IMR-90 (cell line): ENCODE data around the gene OR5F1. TPM values are rescaled to one million over a fixed set of nuclear protein-coding genes. Genes with fewer than 3 reads are reported as not detected.

Experiments
- ATAC-seq: fragments of 200-7000 bp; cut with Tn5 transposase; 2 replicates; pipeline ENCODE4 v1.9.1; 2020; ENCODE audit warnings: low read depth, mild to moderate bottlenecking, moderate library complexity
- Bru-seq: library from RNA; stranded (reverse); fragments of 400-500 nt; gene quantifications from one replicate; lab custom pipeline; 2021; lab: Mats Ljungman, UMichigan
- BruChase-seq, 2 experiments: library from RNA; stranded (reverse); fragments of 400-500 nt; gene quantifications; one replicate each; lab custom pipeline; 2021; lab: Mats Ljungman, UMichigan
- BruUV-seq: library from RNA; stranded (reverse); fragments of 400-500 nt; replicated peaks from 2 replicates; lab custom pipeline; 2021; lab: Mats Ljungman, UMichigan
- CTCF ChIA-PET: fragments of 300-600 bp; formaldehyde crosslinking; extraction: SDS; loops from one replicate; lab custom pipeline; 2021; ENCODE audit warnings: antibody characterized with exemption; lab: Yijun Ruan, JAX
- POLR2A ChIA-PET: fragments of 300-600 bp; sonication (Branson Sonifier 250); formaldehyde crosslinking; loops from one replicate; lab custom pipeline; 2022; ENCODE audit warnings: antibody characterized with exemption; ENCODE audit not compliant: unreplicated experiment; lab: Charles Lee
- DNase-seq: peaks from one replicate; pipeline ENCODE4 v3.0.0; 2013
- H2AFZ ChIP-seq: replicated peaks from 2 replicates; pipeline ENCODE3; 2013; ENCODE audit warnings: low read length, mild to moderate bottlenecking; ENCODE audit not compliant: poor library complexity
- H2AK5ac ChIP-seq: 2 replicates; pipeline ENCODE4 v1.6.1; 2013; ENCODE audit warnings: low read depth, low read length, inconsistent platforms
- H2AK9ac ChIP-seq: replicated peaks from 2 replicates; pipeline ENCODE3; 2013; ENCODE audit warnings: mild to moderate bottlenecking, low read depth, low read length, moderate library complexity; ENCODE audit not compliant: poor library complexity
- H2BK120ac ChIP-seq: 2 replicates; pipeline ENCODE4 v1.6.1; 2013; ENCODE audit warnings: low read depth, low read length, inconsistent platforms
- H2BK15ac ChIP-seq: 3 replicates; pipeline ENCODE4 v1.6.1; 2013; ENCODE audit warnings: low read depth, low read length, inconsistent platforms
- H2BK20ac ChIP-seq: 2 replicates; pipeline ENCODE4 v1.6.1; 2013; ENCODE audit warnings: low read depth, mild to moderate bottlenecking, inconsistent platforms, low read length, moderate library complexity
- H2BK5ac ChIP-seq: 2 replicates; pipeline ENCODE4 v1.6.1; 2013; ENCODE audit warnings: mild to moderate bottlenecking, low read depth, low read length, inconsistent platforms; ENCODE audit not compliant: poor library complexity, severe bottlenecking
- H3K14ac ChIP-seq: replicated peaks from 2 replicates; pipeline ENCODE4 v1.6.1; 2013; ENCODE audit warnings: low read depth, low read length, inconsistent platforms
- H3K18ac ChIP-seq: 2 replicates; pipeline ENCODE4 v1.6.1; 2013; ENCODE audit warnings: low read depth, low read length, control low read depth
- H3K23ac ChIP-seq: 2 replicates; pipeline ENCODE4 v1.6.1; 2013; ENCODE audit warnings: low read depth, low read length, inconsistent platforms
- H3K27ac ChIP-seq: 2 replicates; pipeline ENCODE4 v1.5.1; 2013; ENCODE audit warnings: mild to moderate bottlenecking, control low read depth, low read length; ENCODE audit not compliant: insufficient read depth
- H3K27me3 ChIP-seq: 2 replicates; pipeline ENCODE4 v1.6.1; 2013; ENCODE audit warnings: low read length; ENCODE audit not compliant: control insufficient read depth, insufficient read depth
- H3K36me3 ChIP-seq: 2 replicates; pipeline ENCODE4 v1.6.1; 2013; ENCODE audit warnings: low read length, mixed read lengths; ENCODE audit not compliant: control insufficient read depth, insufficient read depth
- H3K4ac ChIP-seq: 2 replicates; pipeline ENCODE4 v1.6.1; 2013; ENCODE audit warnings: low read depth, low read length, inconsistent platforms
- H3K4me1 ChIP-seq: 2 replicates; pipeline ENCODE4 v1.6.1; 2013; ENCODE audit warnings: low read length, mixed read lengths; ENCODE audit not compliant: control insufficient read depth, insufficient read depth
- H3K4me2 ChIP-seq: 2 replicates; pipeline ENCODE4 v1.6.1; 2013; ENCODE audit warnings: low read depth, mild to moderate bottlenecking, control low read depth, low read length, moderate library complexity
- H3K4me3 ChIP-seq: 2 replicates; pipeline ENCODE4 v1.5.1; 2013; ENCODE audit warnings: low read depth, mild to moderate bottlenecking, control low read depth, low read length, moderate library complexity; ENCODE audit not compliant: insufficient read depth
- H3K56ac ChIP-seq: 2 replicates; pipeline ENCODE4 v1.6.1; 2013; ENCODE audit warnings: low read length, inconsistent platforms; ENCODE audit not compliant: insufficient read depth; ENCODE audit errors: extremely low read depth
- H3K79me1 ChIP-seq, 2 experiments: 2 replicates each; pipeline ENCODE4 v1.6.1; 2013; ENCODE audit warnings: low read length in 2 of 2, inconsistent platforms in 1 of 2, low read depth in 1 of 2
- H3K9ac ChIP-seq: 2 replicates; pipeline ENCODE4 v1.6.1; 2013; ENCODE audit warnings: low read depth, low read length, control low read depth
- H3K9me1 ChIP-seq: 2 replicates; pipeline ENCODE4 v1.6.1; 2013; ENCODE audit warnings: low read length, inconsistent platforms; ENCODE audit not compliant: insufficient read depth
- H3K9me3 ChIP-seq: 2 replicates; pipeline ENCODE4 v1.6.1; 2013; ENCODE audit warnings: low read length; ENCODE audit not compliant: control insufficient read depth, insufficient read depth
- H4K20me1 ChIP-seq: 2 replicates; pipeline ENCODE4 v1.6.1; 2013; ENCODE audit warnings: low read length, inconsistent platforms; ENCODE audit not compliant: insufficient read depth
- H4K5ac ChIP-seq: 2 replicates; pipeline ENCODE4 v1.6.1; 2013; ENCODE audit warnings: mild to moderate bottlenecking, low read depth, low read length, control low read depth
- H4K8ac ChIP-seq, 2 experiments: 2 replicates each; pipeline ENCODE4 v1.6.1; 2013; ENCODE audit warnings: low read depth in 2 of 2, low read length in 2 of 2, control low read depth in 1 of 2, inconsistent platforms in 1 of 2
- H4K91ac ChIP-seq: 2 replicates; pipeline ENCODE4 v1.6.1; 2013; ENCODE audit warnings: low read depth, low read length, inconsistent platforms; ENCODE audit not compliant: insufficient read depth
- BHLHE40 ChIP-seq: fragments of 150-350 bp; IDR thresholded peaks from 2 replicates; pipeline ENCODE4 v1.6.1; 2016; ENCODE audit warnings: mild to moderate bottlenecking, low read depth, low read length
- CEBPB ChIP-seq: IDR thresholded peaks from 2 replicates; pipeline ENCODE4 v1.6.1; 2012; ENCODE audit warnings: low read depth, low read length, improper control_type of control experiment
- CHD1 ChIP-seq: IDR thresholded peaks from 2 replicates; pipeline ENCODE4 v1.6.1; 2012; ENCODE audit warnings: low read depth, low read length, improper control_type of control experiment
- CTCF ChIP-seq: conservative IDR thresholded peaks from 2 replicates; pipeline ENCODE4 v1.5.1; 2012; ENCODE audit warnings: mild to moderate bottlenecking, low read depth, low read length, improper control_type of control experiment
- FOS ChIP-seq: fragments of 150-350 bp; IDR thresholded peaks from 2 replicates; pipeline ENCODE4 v1.6.1; 2016; ENCODE audit warnings: low read depth, low read length
- MAFK ChIP-seq: IDR thresholded peaks from 2 replicates; pipeline ENCODE4 v1.6.1; 2012; ENCODE audit warnings: low read depth, low read length, improper control_type of control experiment
- MAZ ChIP-seq: IDR thresholded peaks from 2 replicates; pipeline ENCODE4 v1.6.1; 2012; ENCODE audit warnings: low read depth, mild to moderate bottlenecking, low read length, improper control_type of control experiment, moderate library complexity, borderline replicate concordance
- MXI1 ChIP-seq: IDR thresholded peaks from 2 replicates; pipeline ENCODE4 v1.6.1; 2012; ENCODE audit warnings: low read depth, mild to moderate bottlenecking, low read length, moderate library complexity, borderline replicate concordance
- NFE2L2 ChIP-seq: fragments of 150-350 bp; IDR thresholded peaks from 2 replicates; pipeline ENCODE4 v1.6.1; 2016; ENCODE audit warnings: low read depth, mild to moderate bottlenecking, low read length
- POLR2A ChIP-seq: IDR thresholded peaks from 2 replicates; pipeline ENCODE4 v1.6.1; 2012; ENCODE audit warnings: mild to moderate bottlenecking, low read depth, low read length
- RAD21 ChIP-seq: IDR thresholded peaks from 2 replicates; pipeline ENCODE4 v1.6.1; 2012; ENCODE audit warnings: low read length, improper control_type of control experiment
- RCOR1 ChIP-seq: IDR thresholded peaks from 2 replicates; pipeline ENCODE4 v1.6.1; 2012; ENCODE audit warnings: mild to moderate bottlenecking, low read length, improper control_type of control experiment; ENCODE audit not compliant: insufficient replicate concordance
- RFX5 ChIP-seq: IDR thresholded peaks from 2 replicates; pipeline ENCODE4 v1.8.0; 2012; ENCODE audit warnings: low read depth, mild to moderate bottlenecking, low read length, moderate library complexity
- SMC3 ChIP-seq: fragments of 150-350 bp; IDR thresholded peaks from 2 replicates; pipeline ENCODE4 v1.6.1; 2016; ENCODE audit warnings: low read depth, mild to moderate bottlenecking, antibody characterized with exemption, low read length, moderate library complexity
- USF2 ChIP-seq: fragments of 150-350 bp; IDR thresholded peaks from 2 replicates; pipeline ENCODE4 v1.6.1; 2017; ENCODE audit warnings: mild to moderate bottlenecking, antibody characterized with exemption, low read length, low read depth
- WGBS, 2 experiments: methylation state at CpG; one replicate each; pipeline versions ENCODE4 v1.1.5 to v1.1.7; 2013; ENCODE audit warnings: missing lambda C conversion rate in 2 of 2; ENCODE audit not compliant: insufficient read length in 1 of 2; ENCODE audit errors: extremely low coverage in 2 of 2; 5-methylcytosine and 5-hydroxymethylcytosine counted together
- dilution Hi-C: fragments of 300-500 bp; cut with HindIII; formaldehyde crosslinking; loops from one replicate; pipeline ENCODE4 v1.14.3; 2018; ENCODE audit warnings: low sequenced_read_pairs; ENCODE audit not compliant: unreplicated experiment
- in situ Hi-C: fragments of 300-500 bp; cut with MboI; formaldehyde crosslinking; loops from 3 replicates; pipeline ENCODE4 v1.14.3; 2019; ENCODE audit warnings: low sequenced_read_pairs, inconsistent platforms, mixed read lengths
- intact Hi-C: fragments of 100-400 bp; cut with micrococcal nuclease; formaldehyde crosslinking; loops from 2 replicates; pipeline ENCODE4 v1.10.0; 2022
- long read RNA-seq: library from polyadenylated mRNA; unstranded; transcript quantifications from one replicate; pipeline ENCODE4 v2.0.0, GENCODE V29; 2021; ENCODE audit not compliant: unreplicated experiment
- polyA plus RNA-seq, 3 experiments: library from polyadenylated mRNA; depleted of rRNA; stranded (reverse); fragments of >200 nt; gene quantifications; 2 replicates each; pipeline ENCODE4 v1.2.3, GENCODE V29; 2012; ENCODE audit warnings: low replicate concordance in 1 of 3
- total RNA-seq: library from RNA; depleted of rRNA; stranded (reverse); fragments of >200 nt; gene quantifications from 2 replicates; pipeline ENCODE4 v1.2.3, GENCODE V29; 2012; rRNA removed
- TF ChIP-seq, protein P1 (sequence below): fragments of 150-350 bp; IDR thresholded peaks from 2 replicates; pipeline ENCODE4 v1.6.1; 2016; ENCODE audit warnings: low read depth, mild to moderate bottlenecking, low read length, moderate library complexity, borderline replicate concordance

Gene OR5F1
- total RNA-seq: not detected in 2 replicates
- not detected in 2 replicates for polyA plus RNA-seq (2012; rRNA removed)
- polyA plus RNA-seq (2012; cell fraction: cytosol; rRNA removed): not detected in 2 replicates
- polyA plus RNA-seq (2012; cell fraction: nucleus; rRNA removed; ENCODE audit: low replicate concordance): not detected in 2 replicates
- not detected for Bru-seq, nascent RNA
- BruChase-seq, experiment 1, labeled RNA remaining after a 6-hour chase: not detected
- BruChase-seq, experiment 2, labeled RNA remaining after a 2-hour chase: not detected
- long read RNA-seq: 0 reads

GRCh38 chr11:55994525-55994924 lies at the start of gene OR5F1:
Gene OR5F1, minus strand, starts transcription at chr11:55994625. Its CDS starts 0 bp downstream, at chr11:55994625.
- Histone ChIP-seq H3K9me3 (no peaks in the 10 kb centered on the region; the same call in 1 of the 2 replicates), H4K20me1 (no peaks in the 10 kb centered on the region), H2BK15ac (no peak within 1 kb of the TSS), H2AK5ac (no peak within 1 kb of the TSS), H3K23ac (no peak within 1 kb of the TSS), H3K27ac (no peak within 1 kb of the TSS), H3K36me3 (no peaks in the 10 kb centered on the region), H3K27me3 (no peaks in the 10 kb centered on the region), H3K14ac (no peak within 1 kb of the TSS), H3K79me1 (no peaks in the 10 kb centered on the region), H3K56ac (no peak within 1 kb of the TSS), H4K8ac (no peak within 1 kb of the TSS), H4K5ac (no peak within 1 kb of the TSS), H2AK9ac (no peak within 1 kb of the TSS), H3K18ac (no peak within 1 kb of the TSS), H2AFZ (no peak within 1 kb of the TSS), H3K9ac (no peak within 1 kb of the TSS), H3K4me1 (no peaks in the 10 kb centered on the region), H3K9me1 (no peaks in the 10 kb centered on the region), H3K4ac (no peak within 1 kb of the TSS), H4K91ac (no peak within 1 kb of the TSS), H3K4me2 (no peak within 1 kb of the TSS), H2BK120ac (no peak within 1 kb of the TSS), H2BK20ac (no peak within 1 kb of the TSS), H3K4me3 (no peak within 1 kb of the TSS), H2BK5ac (no peak within 1 kb of the TSS)
- CTCF ChIA-PET: no interaction called here
- WGBS, 2 experiments: no CpG with 5 or more reads among the region's 2 CpGs
- dilution Hi-C loops: no loop called here
- ATAC-seq (no peak), DNase-seq (no peak)
- in situ Hi-C loops: no loop called here
- intact Hi-C loops: no loop called here
- POLR2A ChIA-PET: no interaction called here
- TF ChIP-seq MAFK (no peak), RCOR1 (no peak), RAD21 (no peak), FOS (no peak), MXI1 (no peak), CTCF (no peak), BHLHE40 (no peak), SMC3 (no peak), CHD1 (no peak), MAZ (no peak), USF2 (no peak), NFE2L2 (no peak), POLR2A (no peak), RFX5 (no peak), CEBPB (no peak)
- TF ChIP-seq, protein P1, sequence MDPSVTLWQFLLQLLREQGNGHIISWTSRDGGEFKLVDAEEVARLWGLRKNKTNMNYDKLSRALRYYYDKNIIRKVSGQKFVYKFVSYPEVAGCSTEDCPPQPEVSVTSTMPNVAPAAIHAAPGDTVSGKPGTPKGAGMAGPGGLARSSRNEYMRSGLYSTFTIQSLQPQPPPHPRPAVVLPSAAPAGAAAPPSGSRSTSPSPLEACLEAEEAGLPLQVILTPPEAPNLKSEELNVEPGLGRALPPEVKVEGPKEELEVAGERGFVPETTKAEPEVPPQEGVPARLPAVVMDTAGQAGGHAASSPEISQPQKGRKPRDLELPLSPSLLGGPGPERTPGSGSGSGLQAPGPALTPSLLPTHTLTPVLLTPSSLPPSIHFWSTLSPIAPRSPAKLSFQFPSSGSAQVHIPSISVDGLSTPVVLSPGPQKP: no peak
- no TSS peak for BruUV-seq
